GM12891 (cell line): ENCODE measurements around the gene LEMD2.

Source experiments
- PAX5 ChIP-seq: IDR thresholded peaks from 2 replicates; pipeline ENCODE4 v1.6.1; 2011; ENCODE audit warnings: low read length, moderate library complexity, mild to moderate bottlenecking; ENCODE audit not compliant: insufficient read depth, severe bottlenecking
- POLR2A ChIP-seq: IDR thresholded peaks from 2 replicates; pipeline ENCODE4 v1.6.1; 2011; ENCODE audit warnings: low read depth, low read length, control low read depth
- POLR2AphosphoS5 ChIP-seq: IDR thresholded peaks from 2 replicates; pipeline ENCODE4 v1.6.1; 2011; ENCODE audit warnings: low read depth, low read length, control low read depth
- POU2F2 ChIP-seq: IDR thresholded peaks from 2 replicates; pipeline ENCODE4 v1.6.1; 2011; ENCODE audit warnings: low read depth, mild to moderate bottlenecking, control low read depth, low read length, moderate library complexity
- SPI1 ChIP-seq: IDR thresholded peaks from 2 replicates; pipeline ENCODE4 v1.6.1; 2011; ENCODE audit warnings: low read depth, low read length, control low read depth
- TAF1 ChIP-seq: IDR thresholded peaks from 2 replicates; pipeline ENCODE4 v1.6.1; 2011; ENCODE audit warnings: low read depth, low read length, control low read depth

DNA sequence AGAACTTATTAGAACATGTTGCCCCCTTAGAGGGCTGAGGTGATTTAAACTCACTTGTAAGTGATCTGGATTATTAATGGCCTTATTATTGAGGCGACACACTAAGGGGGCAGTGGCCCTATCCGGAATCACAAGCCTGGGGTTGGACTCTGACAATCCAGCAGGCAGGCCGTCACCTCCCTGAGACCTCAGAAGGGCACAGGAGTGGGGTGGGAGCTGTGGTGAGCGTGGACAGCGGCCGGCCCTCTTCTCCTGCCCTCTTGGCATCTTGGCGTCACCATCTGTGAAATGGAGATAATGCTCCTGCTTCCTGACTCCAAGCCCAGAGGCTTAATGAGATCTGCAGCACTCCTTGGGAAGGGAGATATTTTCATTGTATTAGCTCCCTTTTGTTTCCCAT, 61.8 kb downstream of the LEMD2 start:
- no peak for TF ChIP-seq POLR2A
- TF ChIP-seq POLR2AphosphoS5, result no peak
- no peak for TF ChIP-seq SPI1
- TF ChIP-seq TAF1, result no peak
- TF ChIP-seq POU2F2, result no peak
- TF ChIP-seq PAX5, result no peak
